SK-N-SH (cell line): ENCODE measurements around the gene CD22.

Source experiments
- EP300 ChIP-seq, 2 experiments: IDR thresholded peaks; 2 replicates each; pipeline versions ENCODE4 v1.4.0 to v1.6.1; 2012; ENCODE audit warnings: borderline replicate concordance in 1 of 2, low read depth in 1 of 2, low read length in 1 of 2
- FOXM1 ChIP-seq: IDR thresholded peaks from 2 replicates; pipeline ENCODE4 v1.4.0; 2012; ENCODE audit warnings: low read depth, mild to moderate bottlenecking
- NRF1 ChIP-seq: IDR thresholded peaks from 2 replicates; pipeline ENCODE4 v1.6.1; 2012; ENCODE audit warnings: low read depth, mild to moderate bottlenecking, low read length
- TAF1 ChIP-seq: IDR thresholded peaks from 2 replicates; pipeline ENCODE4 v1.6.1; 2012; ENCODE audit warnings: low read depth, mild to moderate bottlenecking, low read length, moderate library complexity, borderline replicate concordance

GRCh38 chr19:35305181-35305580 is 23.8 kb upstream of the CD22 start:
- TF ChIP-seq FOXM1 (no peak), NRF1 (no peak), EP300 (IDR thresholded peaks at IDR 0.05; ENCODE audit: borderline replicate concordance in 1 of 2, low read depth in 1 of 2, low read length in 1 of 2) (no peak), TAF1 (no peak)
